Stimulated activated CD8-positive, alpha-beta memory T cell treated with anti-CD3 and anti-CD28 coated beads, Interleukin-4, amount 100 ng/mL, for 4 hours (primary cell): ENCODE data around the gene ADAMTS12.

Experiments used
- DNase-seq, 2 donors: peaks; one replicate each; pipeline ENCODE4 v3.0.0-alpha.2; 2020; ENCODE audit warnings: low read depth in 2 of 2, low spot score in 1 of 2

ADAMTS12 gene

GRCh38 chr5:33761139-33761538 lies 130.7 kb downstream of the ADAMTS12 start:
- DNase-seq: no peak

GRCh38 chr5:33758737-33759136 lies 133.1 kb downstream of the ADAMTS12 start:
- no peak for DNase-seq

GRCh38 chr5:33756491-33756890 lies 135.3 kb downstream of the ADAMTS12 start:
- DNase-seq: no peak

GRCh38 chr5:33755231-33755630 lies 136.6 kb downstream of the ADAMTS12 start:
- DNase-seq: no peak

DNA sequence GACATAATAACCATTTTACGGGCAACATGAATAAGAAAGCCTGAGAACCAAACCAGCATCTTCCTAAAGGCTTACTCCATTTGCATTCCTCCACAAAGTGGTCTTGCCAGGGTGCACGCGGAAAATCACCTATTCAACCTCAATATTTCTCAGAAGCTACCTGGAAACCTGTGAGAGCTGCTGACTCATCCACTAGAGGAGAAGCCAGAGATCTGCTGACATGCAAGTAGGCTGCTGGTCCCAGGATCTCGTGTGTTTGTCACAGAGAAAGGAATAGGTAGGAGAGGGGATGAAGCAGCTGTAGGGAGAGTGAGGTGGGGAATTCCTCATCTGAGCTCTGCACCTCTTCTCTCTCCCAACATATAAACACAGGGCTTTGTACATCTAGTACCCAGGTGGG lies 138.1 kb downstream of the ADAMTS12 start:
- DNase-seq: no peak

DNA sequence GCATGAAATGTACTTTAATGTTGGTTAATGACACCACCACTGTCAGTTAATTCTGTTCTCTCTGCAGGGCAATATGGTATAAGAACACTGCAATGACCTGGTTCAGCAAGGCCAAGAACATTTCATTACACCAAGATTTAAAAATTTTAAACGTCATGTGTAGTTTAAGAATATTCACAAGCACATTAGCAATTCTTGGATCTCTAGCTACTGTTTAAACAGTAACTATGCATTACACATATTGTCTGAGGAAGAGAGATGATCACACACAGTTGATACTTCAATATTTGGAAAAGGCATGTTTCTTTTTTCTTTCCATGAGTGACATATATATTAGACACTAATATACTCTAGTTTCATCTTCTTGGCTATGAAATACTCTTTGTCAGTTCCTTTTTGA lies 143.0 kb downstream of the ADAMTS12 start:
- no peak for DNase-seq

GRCh38 chr5:33745101-33745770 lies 146.6 kb downstream of the ADAMTS12 start:
- DNase-seq: no peak

DNA sequence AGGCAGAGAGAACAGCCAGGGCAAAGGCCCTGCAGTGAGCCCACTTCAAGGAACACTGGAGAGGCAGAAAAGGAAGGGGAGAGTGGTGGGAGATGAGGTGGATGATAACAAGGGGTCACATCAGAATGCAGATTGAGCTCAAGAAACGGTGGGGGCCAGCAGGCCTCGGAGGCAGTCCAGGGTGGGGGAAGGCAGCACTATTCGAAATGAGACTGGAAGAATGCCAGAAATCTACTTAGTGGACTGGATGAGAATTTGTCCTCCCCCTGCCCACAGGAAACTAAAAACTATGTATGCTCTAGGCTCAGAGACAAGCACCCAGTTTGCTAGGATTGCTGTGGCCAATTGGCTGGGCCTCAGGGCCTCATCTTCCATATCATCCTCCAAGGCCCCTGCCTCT lies 148.7 kb downstream of the ADAMTS12 start:
- DNase-seq: no peak

DNA sequence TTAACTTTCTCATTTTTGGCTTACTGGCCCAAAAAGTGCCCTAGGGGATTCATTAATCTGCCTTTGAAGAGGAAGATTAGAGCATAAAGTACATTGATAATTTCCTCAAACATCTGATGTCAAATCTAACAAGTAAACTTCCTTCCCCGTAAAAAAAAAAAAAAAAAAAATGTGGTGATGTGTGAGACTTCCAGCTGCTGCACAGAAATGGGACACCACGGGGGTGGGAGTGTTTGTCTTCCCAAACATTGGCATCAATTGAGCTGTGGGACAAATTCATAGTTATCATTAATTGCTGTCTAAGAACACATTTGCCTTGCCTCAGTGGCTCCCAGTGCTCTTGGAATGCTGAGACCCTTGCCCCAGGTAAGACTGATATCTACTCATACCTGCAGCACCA lies 149.6 kb downstream of the ADAMTS12 start:
- DNase-seq: no peak

GRCh38 chr5:33738967-33739366 lies 152.8 kb downstream of the ADAMTS12 start:
- DNase-seq: no peak

DNA sequence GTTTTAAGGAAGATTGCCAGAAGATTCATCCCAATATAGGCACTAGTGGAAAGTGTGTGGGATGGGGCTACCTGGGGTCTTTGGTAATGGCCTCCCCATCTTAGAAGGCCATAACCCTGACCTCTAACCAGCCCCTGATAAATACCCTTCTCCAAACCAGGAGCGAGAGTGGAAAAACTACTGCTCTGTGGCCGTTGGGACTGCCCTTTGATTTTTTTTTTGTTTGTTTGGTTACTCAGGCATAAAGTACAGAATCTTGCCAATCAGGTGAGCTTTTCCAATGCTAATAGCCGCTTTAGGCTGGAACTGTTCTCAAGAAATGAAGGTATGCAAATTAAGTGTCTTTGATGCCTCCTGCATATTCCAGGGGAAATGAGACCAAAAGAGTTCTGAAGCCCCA lies 153.7 kb downstream of the ADAMTS12 start:
- no peak for DNase-seq

GRCh38 chr5:33737697-33738096 lies 154.1 kb downstream of the ADAMTS12 start:
- DNase-seq: no peak

- DNase-seq: no peak
Measured at GRCh38 chr5:33737284-33737683, 154.5 kb downstream of the ADAMTS12 start.

- DNase-seq: no peak
Measured at GRCh38 chr5:33736510-33736909, 155.3 kb downstream of the ADAMTS12 start.

DNA sequence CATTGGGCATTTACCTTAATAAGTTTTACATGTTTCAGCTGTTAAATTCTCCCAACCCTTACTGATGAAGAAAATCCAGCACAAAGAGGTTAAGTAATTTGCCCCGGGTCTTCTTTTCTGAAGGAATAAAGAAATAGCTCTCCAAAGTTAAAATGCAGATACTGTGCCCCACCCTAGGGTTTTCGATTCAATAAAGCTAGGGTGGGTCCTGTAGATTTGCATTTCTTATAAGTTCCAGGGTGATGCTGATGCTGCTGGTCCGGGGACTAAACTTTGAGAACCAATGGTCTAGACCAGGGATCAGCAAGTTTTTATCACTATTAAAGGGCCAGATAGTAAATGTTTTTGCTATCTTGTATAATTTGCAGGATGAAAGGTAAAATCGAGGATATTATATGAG lies 156.7 kb downstream of the ADAMTS12 start:
- no peak for DNase-seq

GRCh38 chr5:33734537-33734936 lies 157.3 kb downstream of the ADAMTS12 start:
- no peak for DNase-seq

DNA sequence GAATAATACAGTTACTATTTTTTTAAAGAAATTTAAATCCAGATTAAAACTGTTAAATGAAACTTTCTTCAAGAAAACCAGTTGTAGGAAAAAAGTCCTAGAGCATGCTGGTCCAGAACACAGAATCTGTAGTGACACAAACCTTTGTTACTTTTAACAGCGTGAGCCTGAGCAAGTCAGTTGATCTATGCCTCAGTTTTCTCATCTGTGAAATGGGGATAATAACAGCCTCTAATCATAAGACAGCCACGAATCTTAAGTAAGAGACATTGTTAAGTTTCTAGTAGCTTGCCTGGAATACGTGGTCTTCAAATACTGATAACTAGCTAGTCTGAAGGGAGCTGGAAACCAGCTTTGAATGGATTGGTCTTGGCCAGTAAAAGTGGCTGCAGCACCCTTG lies 158.6 kb downstream of the ADAMTS12 start:
- no peak for DNase-seq

DNA sequence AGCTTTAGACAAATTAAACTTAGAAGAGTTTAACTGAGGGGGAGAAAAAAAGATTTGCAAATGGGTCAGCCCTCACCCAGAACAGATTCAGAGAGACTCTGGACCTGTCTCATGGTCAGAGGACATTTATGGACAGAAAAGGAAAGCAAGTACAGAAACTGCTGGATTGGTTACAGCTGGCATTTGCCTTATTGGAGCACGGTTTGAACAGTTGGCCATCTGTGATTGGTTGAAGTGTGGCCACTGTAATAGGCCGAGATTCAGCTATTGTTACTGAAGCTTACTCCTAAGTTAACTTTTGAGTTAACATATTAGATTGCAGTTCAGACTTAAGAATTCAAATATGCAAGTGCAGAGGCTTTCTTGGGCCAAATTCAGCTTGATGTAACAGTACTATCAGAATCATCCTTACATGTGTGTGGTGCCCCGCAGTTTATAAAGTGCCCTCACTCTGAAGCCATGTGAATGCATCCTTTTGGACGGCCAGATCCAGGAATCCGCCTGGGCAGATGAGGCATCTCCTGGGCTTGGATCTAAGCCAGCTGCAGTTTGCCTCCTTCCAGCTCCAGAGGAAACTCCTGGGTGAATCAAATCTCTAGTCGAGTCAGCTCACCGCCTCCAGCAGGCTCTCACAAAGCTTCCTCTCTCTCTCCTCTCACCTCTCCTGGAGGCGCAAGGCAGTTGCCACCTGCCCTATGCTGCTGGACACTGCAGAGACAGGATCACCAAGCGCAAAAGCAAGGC lies 165.2 kb downstream of the ADAMTS12 start:
- no peak for DNase-seq

DNA sequence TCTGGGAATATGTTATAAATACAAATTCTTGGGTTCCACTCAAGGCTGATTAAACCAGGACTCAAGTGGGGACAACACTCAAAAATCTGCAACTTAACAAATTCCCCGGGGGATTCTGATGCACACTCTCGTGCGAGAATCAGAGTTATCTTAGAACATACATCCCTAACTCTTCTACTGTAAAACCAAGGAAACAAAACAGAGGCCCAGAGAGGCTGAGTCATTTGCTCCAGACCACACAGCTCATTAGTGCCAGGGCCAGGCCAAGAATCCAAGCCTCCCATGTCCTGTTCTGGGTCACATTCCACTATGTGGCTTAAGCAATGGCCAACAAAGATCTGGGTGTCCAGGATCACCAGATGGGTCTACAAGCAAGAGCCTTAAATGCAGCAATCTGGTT lies 166.0 kb downstream of the ADAMTS12 start:
- DNase-seq: no peak

GRCh38 chr5:33721491-33722200 lies 170.1 kb downstream of the ADAMTS12 start:
- DNase-seq: no peak

DNA sequence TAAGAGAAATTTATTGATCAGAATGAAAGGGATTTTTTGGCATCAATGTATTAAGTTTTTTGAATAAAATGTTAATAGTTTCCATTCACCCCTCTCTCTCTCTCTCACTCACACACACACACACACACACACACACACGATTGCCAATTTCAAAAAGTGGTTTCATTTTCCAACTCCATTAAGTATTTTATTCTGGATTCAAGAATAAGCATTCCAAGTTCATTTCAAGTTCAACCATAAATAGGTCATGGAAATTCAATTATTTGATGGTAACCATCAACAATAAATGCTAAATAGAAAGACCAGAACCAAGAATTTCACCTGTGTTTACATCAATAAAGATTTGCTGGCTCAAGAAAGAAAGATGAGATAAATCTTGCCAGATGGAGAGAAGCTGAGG lies 171.6 kb downstream of the ADAMTS12 start:
- DNase-seq: no peak

DNA sequence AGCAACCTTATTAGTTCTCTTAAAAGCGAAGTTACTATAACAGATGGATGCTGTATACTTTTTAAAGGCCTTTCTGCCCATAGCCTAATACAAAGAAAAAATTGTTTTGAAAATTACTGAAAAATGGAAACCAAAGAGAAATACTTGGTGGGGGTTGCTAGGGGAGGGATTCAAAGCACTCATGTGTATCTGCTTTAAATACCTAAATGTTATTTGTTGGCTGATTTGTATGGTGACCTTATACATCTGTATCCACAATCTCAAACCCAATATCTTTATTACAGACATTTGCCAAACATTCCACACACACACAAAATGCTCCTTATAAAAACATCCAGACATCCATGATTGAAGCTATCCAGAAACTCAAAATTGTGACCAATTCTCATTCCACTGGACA lies 172.0 kb downstream of the ADAMTS12 start:
- no peak for DNase-seq
